Measurements from ENCODE around the gene PPP1R37.

- TF ChIP-seq CTCF (IDR thresholded peaks at IDR 0.05) (no peak), POLR2A (IDR thresholded peaks at IDR 0.05) (no peak)
Observed at GRCh38 chr19:45140533-45140932, 47.6 kb downstream of the PPP1R37 start.

Measured in lower leg skin (tissue), 3 donors.